ENCODE measurements around the gene CDKAL1.
"Not testable (repeated sequence)": the region's sequence is repeated elsewhere in the genome, so short reads cannot be mapped to it uniquely, and the experiment has no call there.

GRCh38 chr6:21254460-21254859 is 720.2 kb downstream of the CDKAL1 start:
- not testable (repeated sequence) for TF ChIP-seq EZH2, CTCF, EZH2phosphoT487 (IDR thresholded peaks at IDR 0.05)

Data from neural progenitor cell (in vitro differentiated cells).